GM19023 (cell line): ENCODE measurements around the gene HAVCR2.
"Not testable (repeated sequence)": the region's sequence is repeated elsewhere in the genome, so short reads cannot be mapped to it uniquely, and the experiment has no call there.

ENCODE experiments used
- ATAC-seq: cut with Tn5 transposase; IDR thresholded peaks from one replicate; pipeline ENCODE4 v1.9.1; 2021; ENCODE audit warnings: mild to moderate bottlenecking, moderate library complexity; ENCODE audit not compliant: unreplicated experiment

HAVCR2 gene

GRCh38 chr5:157100140-157100679 lies 8.6 kb downstream of the HAVCR2 start:
- no peak for ATAC-seq

- ATAC-seq = no peak
Measured at GRCh38 chr5:157088342-157088990, 20.4 kb downstream of the HAVCR2 start.

GRCh38 chr5:157086751-157087359 lies 22.0 kb downstream of the HAVCR2 start:
- no peak for ATAC-seq

- no peak for ATAC-seq
Measured at GRCh38 chr5:157085930-157086329, 22.9 kb downstream of the HAVCR2 start.

- ATAC-seq = no peak
Measured at GRCh38 chr5:157080286-157080685, 28.6 kb downstream of the HAVCR2 start.

- ATAC-seq = no peak
Measured at GRCh38 chr5:157076558-157076957, 32.3 kb downstream of the HAVCR2 start.

- no peak for ATAC-seq
Measured at GRCh38 chr5:157072508-157072907, 36.3 kb downstream of the HAVCR2 start.

GRCh38 chr5:157069949-157070348 lies 38.9 kb downstream of the HAVCR2 start:
- no peak for ATAC-seq

- ATAC-seq = no peak
Measured at GRCh38 chr5:157068785-157069184, 40.1 kb downstream of the HAVCR2 start.

- ATAC-seq = no peak
Measured at GRCh38 chr5:157068339-157068738, 40.5 kb downstream of the HAVCR2 start.

- ATAC-seq = no peak
Measured at GRCh38 chr5:157067005-157067404, 41.8 kb downstream of the HAVCR2 start.

- no peak for ATAC-seq
Measured at GRCh38 chr5:157066080-157066479, 42.8 kb downstream of the HAVCR2 start.

- no peak for ATAC-seq
Measured at GRCh38 chr5:157063776-157064430, 44.9 kb downstream of the HAVCR2 start.

- no peak for ATAC-seq
Measured at GRCh38 chr5:157059891-157060290, 49.0 kb downstream of the HAVCR2 start.

- peak; percentile 65 for ATAC-seq
Measured at GRCh38 chr5:157059093-157059539, 49.7 kb downstream of the HAVCR2 start, which contains the start of gene HAVCR1. Gene HAVCR1 (minus strand): TSS chr5:157059116. CDS start chr5:157057943, 1,173 bp downstream.

GRCh38 chr5:157057459-157058370 lies 51.1 kb downstream of the HAVCR2 start:
- no peak for ATAC-seq

- ATAC-seq = not testable (repeated sequence)
Measured at GRCh38 chr5:157056848-157057247, 52.0 kb downstream of the HAVCR2 start.

- no peak for ATAC-seq
Measured at GRCh38 chr5:157051604-157052245, 57.1 kb downstream of the HAVCR2 start.

GRCh38 chr5:157050050-157050449 lies 58.8 kb downstream of the HAVCR2 start:
- ATAC-seq = no peak

GRCh38 chr5:157049605-157050004 lies 59.2 kb downstream of the HAVCR2 start:
- no peak for ATAC-seq
